HG02885 (cell line): ENCODE data around the gene UBL5.
A peak's percentile ranks its signal among the peaks of the same experiment; 100 is the strongest.
"Not testable (repeated sequence)": the region's sequence is repeated elsewhere in the genome, so short reads cannot be mapped to it uniquely, and the experiment has no call there.

Source experiments
- ATAC-seq: cut with Tn5 transposase; IDR thresholded peaks from one replicate; pipeline ENCODE4 v1.9.1; 2021; ENCODE audit warnings: mild to moderate bottlenecking; ENCODE audit not compliant: unreplicated experiment, poor library complexity

The UBL5 gene

DNA sequence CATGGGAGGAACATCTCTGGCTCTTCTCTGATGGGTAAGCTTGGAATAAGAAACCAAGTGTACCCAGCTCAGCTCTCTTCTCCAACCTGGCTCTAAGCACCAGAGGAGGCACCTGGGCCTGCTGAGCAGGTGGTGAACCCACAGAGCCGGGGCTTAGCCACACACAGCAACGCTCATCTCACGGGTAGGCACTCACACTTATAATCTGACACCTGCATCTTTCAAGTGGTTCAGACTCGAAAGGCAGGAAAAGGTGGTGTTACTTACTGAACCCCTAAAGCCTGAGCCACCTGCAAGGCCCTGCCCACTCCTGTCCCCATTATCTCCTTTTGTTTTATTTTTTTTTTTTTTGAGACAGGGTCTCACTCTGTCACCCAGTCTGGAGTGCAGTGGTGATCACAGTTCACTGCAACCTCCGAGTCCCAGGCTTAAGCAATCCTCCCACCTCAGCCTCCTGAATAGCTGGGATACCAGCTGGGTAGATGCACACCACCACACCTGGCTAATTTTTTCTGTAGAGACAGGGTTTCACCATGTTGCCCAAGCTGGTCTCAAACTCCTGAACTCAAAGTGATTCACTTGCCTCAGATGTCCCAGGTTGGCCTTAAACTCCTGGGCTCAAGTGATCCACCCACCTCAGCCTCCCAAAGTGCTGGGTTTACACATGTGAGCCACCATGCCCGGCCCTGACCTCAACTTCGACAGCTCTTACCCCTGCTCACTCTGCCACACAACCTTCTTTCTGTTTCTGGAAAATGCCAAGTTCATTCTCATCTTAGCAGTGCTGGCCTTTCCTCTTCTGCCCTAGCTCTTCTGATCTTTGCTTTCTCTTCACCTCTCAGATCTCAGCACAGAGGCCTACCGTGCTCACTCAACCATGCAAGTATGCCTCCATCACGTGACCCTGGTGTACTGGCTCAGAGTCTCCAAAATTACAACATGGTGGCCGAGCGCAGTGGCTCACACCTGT is 18.6 kb upstream of the UBL5 start:
- ATAC-seq = no peak

GRCh38 chr19:9811139-9811538 is 16.6 kb upstream of the UBL5 start:
- ATAC-seq = no peak

GRCh38 chr19:9818175-9818733 is 9.5 kb upstream of the UBL5 start:
- ATAC-seq = no peak

- ATAC-seq = peak; percentile 87
Measured at GRCh38 chr19:9818734-9819595, 8.8 kb upstream of the UBL5 start, which contains the start of gene FBXL12. TSS of gene FBXL12 (minus strand) at chr19:9819079. CDS start at chr19:9818813, 266 bp downstream.

GRCh38 chr19:9819596-9819909 is 8.2 kb upstream of the UBL5 start:
- ATAC-seq = no peak

GRCh38 chr19:9820034-9820433 is 7.7 kb upstream of the UBL5 start:
- not testable (repeated sequence) for ATAC-seq

DNA sequence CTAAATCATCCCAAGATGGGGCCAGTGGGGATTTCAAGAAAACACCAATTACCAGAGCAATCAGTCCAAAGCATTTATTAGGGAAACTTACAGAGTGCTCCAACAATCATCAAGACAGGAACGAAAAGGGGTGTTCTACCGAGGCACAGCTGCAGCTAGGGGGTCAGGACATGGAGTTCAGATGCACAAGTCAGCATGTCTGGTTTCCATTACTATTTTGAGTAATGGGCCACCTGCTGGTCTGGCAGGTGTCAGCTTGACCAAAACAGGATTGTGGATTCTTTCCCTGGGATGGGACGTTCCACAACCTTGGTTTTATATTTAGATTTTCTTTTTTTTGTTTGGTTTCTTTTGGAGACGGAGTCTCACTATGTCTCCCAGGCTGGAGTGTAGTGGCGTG is 3.9 kb upstream of the UBL5 start:
- no peak for ATAC-seq

DNA sequence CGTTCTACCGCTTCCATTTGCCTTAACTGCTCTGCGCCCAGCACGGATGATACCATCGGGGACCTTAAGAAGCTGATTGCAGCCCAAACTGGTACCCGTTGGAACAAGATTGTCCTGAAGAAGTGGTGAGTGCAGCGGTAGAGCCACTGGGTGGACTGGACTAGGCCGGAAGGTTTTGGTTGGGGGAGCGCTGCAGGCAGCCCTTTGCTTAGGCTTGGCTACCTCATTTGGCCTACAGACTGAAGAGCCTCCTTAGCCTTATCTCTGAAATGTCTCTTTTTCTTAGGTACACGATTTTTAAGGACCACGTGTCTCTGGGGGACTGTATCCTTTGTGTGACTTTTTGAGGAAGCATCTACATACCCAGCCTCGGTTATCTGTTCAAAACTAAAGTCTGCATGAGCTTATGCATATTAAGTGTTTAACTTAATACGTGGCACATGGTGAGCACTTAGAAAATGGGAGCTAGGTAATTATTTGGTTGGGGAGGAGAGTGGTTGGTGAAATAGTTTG is 889 bp downstream of the UBL5 start:
- no peak for ATAC-seq

GRCh38 chr19:9834307-9834725 is 6.6 kb downstream of the UBL5 start:
- no peak for ATAC-seq

DNA sequence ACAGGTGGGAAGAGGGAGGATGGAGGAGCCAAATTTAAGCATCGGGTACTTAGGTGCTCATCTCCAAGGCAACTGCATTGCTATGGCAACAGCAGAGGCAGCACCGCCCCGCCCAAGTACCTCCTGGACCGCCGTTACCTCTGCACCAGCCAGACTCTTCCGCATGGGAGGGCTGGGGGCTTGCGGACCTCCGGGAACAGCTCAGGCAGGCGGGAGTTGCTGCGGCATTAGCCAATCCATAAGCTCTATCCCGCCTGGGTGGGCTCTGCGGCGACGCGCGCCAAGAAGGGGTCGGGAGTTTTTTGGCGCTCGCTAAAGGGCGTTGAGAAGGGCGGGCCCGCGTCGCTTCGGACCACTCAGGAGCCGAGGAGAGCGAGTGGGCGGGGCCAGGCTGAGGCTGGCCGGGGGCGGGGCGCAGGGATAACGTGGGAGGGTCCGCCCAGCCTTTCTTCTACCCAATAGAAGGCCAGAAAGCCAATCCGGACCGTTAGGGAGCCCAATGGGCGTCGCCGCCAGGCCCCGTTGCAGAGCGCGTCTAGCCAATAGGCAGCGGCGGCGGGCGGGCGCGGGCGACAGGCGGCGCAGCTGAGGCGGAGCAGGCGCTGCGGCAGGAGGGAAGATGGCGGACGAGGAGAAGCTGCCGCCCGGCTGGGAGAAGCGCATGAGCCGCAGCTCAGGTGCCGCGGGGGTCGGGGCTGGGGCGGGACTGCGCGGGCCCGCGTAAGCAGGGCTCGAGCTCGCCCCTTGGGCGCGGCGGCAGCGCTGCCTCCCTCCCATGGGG is 7.2 kb downstream of the UBL5 start, which contains the start of gene PIN1:
Gene PIN1, plus strand, starts transcription at position 593 of the 781 bp plus-strand sequence. Its CDS starts 27 bp downstream, at position 620.
- peak; percentile 97 for ATAC-seq

GRCh38 chr19:9835507-9835949 is 7.8 kb downstream of the UBL5 start:
- ATAC-seq = peak; percentile 1

DNA sequence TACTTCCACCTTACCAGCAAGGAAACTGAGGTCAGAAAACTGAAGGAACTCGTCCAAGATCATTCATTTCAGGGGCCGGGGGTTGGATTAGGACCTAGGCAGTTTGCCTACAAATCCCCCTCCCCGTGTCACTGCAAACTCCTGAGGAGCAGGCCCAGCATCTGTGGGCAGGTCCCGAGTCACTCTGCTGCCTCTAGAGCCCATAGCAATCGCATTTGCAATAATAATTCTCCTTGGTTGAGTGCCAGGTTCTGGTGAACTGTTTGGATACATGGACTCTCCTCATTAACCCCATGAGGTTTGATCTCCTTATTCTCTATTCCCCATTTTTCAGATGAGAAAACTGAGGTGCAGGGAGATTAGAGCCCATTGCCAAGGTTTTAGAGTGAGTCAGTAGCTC is 8.3 kb downstream of the UBL5 start:
- no peak for ATAC-seq

GRCh38 chr19:9838324-9838723 is 10.6 kb downstream of the UBL5 start:
- ATAC-seq = no peak

GRCh38 chr19:9839415-9839814 is 11.7 kb downstream of the UBL5 start:
- no peak for ATAC-seq

DNA sequence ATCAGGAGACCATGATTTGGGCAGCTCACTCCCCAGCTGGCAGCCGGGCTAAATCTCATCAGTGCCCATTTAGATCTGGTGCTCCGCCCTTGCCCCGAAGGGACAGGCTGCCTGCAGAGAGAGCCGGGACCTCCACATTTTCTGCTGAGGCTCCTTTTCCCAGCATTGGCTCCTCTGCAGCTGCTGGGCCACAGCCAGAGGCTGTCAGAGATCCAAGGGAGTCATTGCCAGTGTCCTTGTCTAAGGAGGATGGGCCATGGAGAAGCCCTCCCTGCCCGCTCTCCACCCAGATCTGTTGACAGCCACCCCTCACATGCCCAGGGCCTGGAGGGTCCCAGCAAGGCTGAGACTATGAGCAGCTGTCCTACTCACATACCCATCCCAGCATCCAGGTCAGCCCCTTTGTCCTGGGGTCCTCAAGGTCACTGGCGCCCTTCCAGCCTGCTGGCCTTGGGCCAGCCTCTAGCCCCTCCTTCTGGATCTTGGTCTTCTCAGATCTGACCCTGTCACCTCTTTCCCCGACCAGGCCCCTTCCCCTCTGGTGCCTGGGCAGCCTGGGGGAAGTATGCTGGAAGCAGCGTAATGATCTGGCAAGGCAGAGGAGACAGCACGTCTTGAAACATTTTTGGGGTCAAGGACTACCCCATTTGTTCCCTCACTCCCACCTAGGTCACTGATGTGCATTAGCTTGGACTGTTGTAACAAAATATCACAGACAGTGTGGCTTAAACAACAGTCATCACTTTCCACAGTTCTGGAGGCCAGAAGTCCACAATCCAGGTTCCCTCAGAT is 15.3 kb downstream of the UBL5 start:
- ATAC-seq = no peak

- ATAC-seq = not testable (repeated sequence)
Measured at GRCh38 chr19:9843626-9844273, 16.0 kb downstream of the UBL5 start.

DNA sequence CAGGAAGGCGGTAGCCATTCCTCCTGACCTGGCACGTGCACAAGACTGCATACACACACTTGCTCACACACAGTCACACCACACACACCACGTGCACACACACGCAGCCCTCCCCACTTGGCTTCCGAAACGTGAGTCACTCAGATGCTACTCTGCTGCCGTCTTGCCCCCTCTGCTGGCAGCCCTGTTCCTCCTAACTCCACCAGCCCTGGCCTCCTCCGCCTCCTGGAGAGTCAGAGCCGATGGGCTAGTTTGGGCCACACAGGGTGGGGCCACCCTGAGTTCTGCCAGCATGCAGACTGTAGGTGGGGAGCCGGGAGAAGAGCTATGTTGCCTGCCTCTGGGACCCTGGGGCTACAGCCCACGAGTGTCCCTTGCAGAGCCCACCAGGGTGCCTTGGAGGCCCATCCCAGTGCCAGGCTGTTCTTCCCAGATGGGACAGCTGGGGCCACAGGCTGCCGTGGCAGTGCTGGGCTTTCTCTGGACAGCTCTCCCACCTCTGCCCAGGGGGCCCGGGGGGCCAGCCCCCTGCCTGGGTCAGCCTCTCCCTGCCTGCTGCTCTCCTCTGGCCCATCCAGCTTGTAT is 19.5 kb downstream of the UBL5 start:
- ATAC-seq = no peak

- ATAC-seq = no peak
Measured at GRCh38 chr19:9848060-9848459, 20.3 kb downstream of the UBL5 start.
